ENCODE data around the gene MRGPRG.

GRCh38 chr11:3198815-3199214, 19.8 kb downstream of the MRGPRG start:
- TF ChIP-seq MAFK (IDR thresholded peaks at IDR 0.05; ENCODE audit: low read depth, low read length): no peak
- no peak for TF ChIP-seq CTCF (IDR thresholded peaks at IDR 0.05; ENCODE audit: control extremely low read depth in 1 of 3, insufficient read depth in 1 of 3, low read depth in 1 of 3, low read length in 3 of 3)
- no peak for TF ChIP-seq EZH2 (IDR thresholded peaks at IDR 0.05; ENCODE audit: low read depth, low read length, severe bottlenecking)
- no peak for TF ChIP-seq JUN (IDR thresholded peaks at IDR 0.05; ENCODE audit: low read depth, low read length)
- TF ChIP-seq POLR2A (IDR thresholded peaks at IDR 0.05; ENCODE audit: control extremely low read depth in 1 of 2, low read depth in 2 of 2, low read length in 2 of 2): no peak
- TF ChIP-seq RNF2 (IDR thresholded peaks at IDR 0.05; ENCODE audit: borderline replicate concordance, low read depth, low read length, missing control alignments, poor library complexity, severe bottlenecking): no peak
- no peak for TF ChIP-seq SUZ12 (IDR thresholded peaks at IDR 0.05; ENCODE audit: low read length)
- TF ChIP-seq SP2 (IDR thresholded peaks at IDR 0.05; ENCODE audit: low read length): no peak
- TF ChIP-seq EP300 (IDR thresholded peaks at IDR 0.05; ENCODE audit: borderline replicate concordance in 1 of 2, low read depth in 2 of 2, low read length in 2 of 2): no peak
- no peak for TF ChIP-seq POLR2AphosphoS5 (IDR thresholded peaks at IDR 0.05; ENCODE audit: low read depth, low read length)
- TF ChIP-seq CTBP2 (IDR thresholded peaks at IDR 0.05; ENCODE audit: borderline replicate concordance, insufficient read depth, insufficient read length, low read length): no peak
- no peak for TF ChIP-seq ATF3 (IDR thresholded peaks at IDR 0.05; ENCODE audit: insufficient read depth, low read depth, low read length)
- no peak for TF ChIP-seq RAD21 (IDR thresholded peaks at IDR 0.05 in 1 of 2, conservative IDR thresholded peaks at IDR 0.05 in 1 of 2; ENCODE audit: low read depth in 2 of 2, low read length in 2 of 2)
- TF ChIP-seq MAX (IDR thresholded peaks at IDR 0.05): no peak
